Gastrocnemius medialis (tissue), 4 donors: Measurements from ENCODE around the gene HAL. TPM values are rescaled to one million over a fixed set of nuclear protein-coding genes. Genes with fewer than 3 reads are reported as not detected.
A peak's percentile ranks its signal among the peaks of the same experiment; 100 is the strongest.

Source experiments
- ATAC-seq, 2 donors: fragments of 150-250 bp; one replicate each; pipeline ENCODE4 v1.9.1; 2016
- DNase-seq, 2 donors: peaks; one replicate each; pipeline ENCODE4 v3.0.0-alpha.2; 2019
- H3K27ac ChIP-seq, 4 donors: fragments of 200-600 bp; sonication (generic); 1 replicate in 1 of 4; 2 replicates in 3 of 4; pipeline ENCODE4 v1.5.1; 2016 to 2018; ENCODE audit warnings: mild to moderate bottlenecking in 2 of 4, moderate library complexity in 1 of 4
- H3K27me3 ChIP-seq, 3 donors: fragments of 200-600 bp; sonication (generic) in 2 of 3; 1 replicate in 1 of 3; 2 replicates in 2 of 3; pipeline versions ENCODE4 v1.5.1 to v1.6.0; 2016 to 2019; ENCODE audit warnings: mild to moderate bottlenecking in 1 of 3, moderate library complexity in 1 of 3
- H3K36me3 ChIP-seq, 2 donors: fragments of 200-600 bp; sonication (generic) in 1 of 2; one replicate each; pipeline ENCODE4 v1.5.1; 2017 to 2018
- H3K4me1 ChIP-seq, 2 donors: fragments of 200-600 bp; sonication (generic) in 1 of 2; one replicate each; pipeline ENCODE4 v1.5.1; 2016 to 2017; ENCODE audit warnings: mild to moderate bottlenecking in 2 of 2
- H3K4me3 ChIP-seq, 4 donors: fragments of 200-600 bp; sonication (generic) in 3 of 4; 1 replicate in 1 of 4; 2 replicates in 3 of 4; pipeline ENCODE4 v1.5.1; 2016 to 2019; ENCODE audit warnings: mild to moderate bottlenecking in 2 of 4
- H3K9me3 ChIP-seq, 3 donors: fragments of 200-600 bp; sonication (generic) in 2 of 3; 1 replicate in 1 of 3; 2 replicates in 2 of 3; pipeline ENCODE4 v1.5.1; 2016 to 2019
- CTCF ChIP-seq, 5 experiments: fragments of 450-650 bp in 3 of 5; fragments of 200-600 bp in 2 of 5; sonication (generic) in 2 of 5; IDR thresholded peaks in 4 of 5; conservative IDR thresholded peaks in 1 of 5; 1 replicate in 4 of 5; 2 replicates in 1 of 5; pipeline ENCODE4 v1.5.1; 2016 to 2019; ENCODE audit warnings: antibody characterized with exemption in 5 of 5, mild to moderate bottlenecking in 3 of 5, moderate library complexity in 3 of 5
- POLR2A ChIP-seq, 2 donors: fragments of 450-650 bp; IDR thresholded peaks; one replicate each; pipeline ENCODE4 v1.6.1; 2017; ENCODE audit warnings: antibody characterized with exemption in 2 of 2, mild to moderate bottlenecking in 2 of 2, moderate library complexity in 2 of 2
- in situ Hi-C, 4 donors: fragments of 200-750 bp; cut with MboI; loops; one replicate each; pipeline versions ENCODE4 v1.15.0 to v1.8.0; 2017; ENCODE audit warnings: low sequenced_read_pairs in 4 of 4
- intact Hi-C: fragments of 100-400 bp; cut with DNase I; formaldehyde crosslinking; loops from one replicate; pipeline ENCODE4 v1.15.1; 2023; ENCODE audit warnings: low total_unique reads
- total RNA-seq, 4 donors: library from RNA; depleted of rRNA; stranded (reverse); fragments of >200 nt; gene quantifications; one replicate each; pipeline versions ENCODE4 v1.1.0 to v1.2.3, GENCODE V29; 2016

Gene HAL
- total RNA-seq, 4 donors from 2014 or later = 0.59 to 1.3 (median 1.3) TPM; not detected in 1

GRCh38 chr12:95998611-95999286, 2.6 kb upstream of the HAL start:
- Histone ChIP-seq H3K27me3 (no peaks in the 10 kb centered on the region), H3K4me1 (no peaks in the 10 kb centered on the region), H3K9me3 (no peaks in the 10 kb centered on the region), H3K27ac (no peak overlapping the region), H3K36me3 (peaks cover 0 to 20% of the 10 kb centered on the region in 2 donors), H3K4me3 (no peak overlapping the region)
- intact Hi-C loops (loop anchor here (1.0 to 2.0 kb wide), 2 partner anchors 80 to 178 kb away; no protein-coding TSS in a partner anchor), in situ Hi-C loops (loop anchor here in 2 of 4 donors (10.0 kb wide), 1 partner anchor 84 kb away; no protein-coding TSS in a partner anchor)
- DNase-seq = no peak
- ATAC-seq = peak; percentile 66 to 88
- no peak for TF ChIP-seq POLR2A (IDR thresholded peaks at IDR 0.05)
- peak; percentile 18 to 70 (median 55) for TF ChIP-seq CTCF (IDR thresholded peaks at IDR 0.05 in 4 of 5, conservative IDR thresholded peaks at IDR 0.05 in 1 of 5)

- H3K4me1 ChIP-seq = no peaks in the 10 kb centered on the region
- H3K4me3 ChIP-seq = no peak overlapping the region
- peaks cover 0 to 14% of the 10 kb centered on the region in 2 donors for H3K36me3 ChIP-seq
- no peak overlapping the region for H3K27ac ChIP-seq
- intact Hi-C loops = loop anchor here (1.0 to 2.0 kb wide), 2 partner anchors 80 to 177 kb away; no protein-coding TSS in a partner anchor
- in situ Hi-C loops = loop anchor here in 2 of 4 donors (10.0 kb wide), 1 partner anchor 83 kb away; no protein-coding TSS in a partner anchor
- DNase-seq (no peak), ATAC-seq (no peak)
- TF ChIP-seq POLR2A (IDR thresholded peaks at IDR 0.05) = no peak
- no peak for TF ChIP-seq CTCF (IDR thresholded peaks at IDR 0.05 in 4 of 5, conservative IDR thresholded peaks at IDR 0.05 in 1 of 5)
- H3K9me3 ChIP-seq = no peaks in the 10 kb centered on the region
- H3K27me3 ChIP-seq = no peaks in the 10 kb centered on the region
Measured at GRCh38 chr12:95997911-95998510, 1.9 kb upstream of the HAL start.

- TF ChIP-seq POLR2A (IDR thresholded peaks at IDR 0.05) (no peak), CTCF (IDR thresholded peaks at IDR 0.05 in 4 of 5, conservative IDR thresholded peaks at IDR 0.05 in 1 of 5) (no peak)
- Histone ChIP-seq H3K27ac (no peak overlapping the region), H3K27me3 (no peaks in the 10 kb centered on the region), H3K4me3 (no peak overlapping the region), H3K4me1 (no peaks in the 10 kb centered on the region), H3K9me3 (no peaks in the 10 kb centered on the region), H3K36me3 (peaks cover 0 to 6% of the 10 kb centered on the region in 2 donors)
- intact Hi-C loops (no loop called here), in situ Hi-C loops (loop anchor here in 2 of 4 donors (10.0 kb wide), 1 partner anchor 82 kb away; no protein-coding TSS in a partner anchor)
- ATAC-seq (no peak), DNase-seq (no peak)
Measured at GRCh38 chr12:95997276-95997675, 1.1 kb upstream of the HAL start.

- H3K36me3 ChIP-seq = no peaks in the 10 kb centered on the region
- no peaks in the 10 kb centered on the region for H3K27me3 ChIP-seq
- DNase-seq (no peak), ATAC-seq (no peak)
- in situ Hi-C loops = loop anchor here in 2 of 4 donors (10.0 kb wide), 1 partner anchor 81 kb away; no protein-coding TSS in a partner anchor
- H3K4me3 ChIP-seq = no peak overlapping the region
- H3K27ac ChIP-seq = peak overlapping the region in 1 of 4 donors; percentile 46
- no peaks in the 10 kb centered on the region for H3K9me3 ChIP-seq
- intact Hi-C loops = no loop called here
- TF ChIP-seq CTCF (IDR thresholded peaks at IDR 0.05 in 4 of 5, conservative IDR thresholded peaks at IDR 0.05 in 1 of 5) = no peak
- no peak for TF ChIP-seq POLR2A (IDR thresholded peaks at IDR 0.05)
- H3K4me1 ChIP-seq = no peaks in the 10 kb centered on the region
Measured at GRCh38 chr12:95995238-95996031, 709 bp downstream of the HAL start.
